8988T (cell line): ENCODE data around the gene ERC2.
"Not testable (repeated sequence)": the region's sequence is repeated elsewhere in the genome, so short reads cannot be mapped to it uniquely, and the experiment has no call there.

ENCODE experiments used
- DNase-seq: peaks from one replicate; pipeline ENCODE4 v3.0.0; 2011

The ERC2 gene

DNA sequence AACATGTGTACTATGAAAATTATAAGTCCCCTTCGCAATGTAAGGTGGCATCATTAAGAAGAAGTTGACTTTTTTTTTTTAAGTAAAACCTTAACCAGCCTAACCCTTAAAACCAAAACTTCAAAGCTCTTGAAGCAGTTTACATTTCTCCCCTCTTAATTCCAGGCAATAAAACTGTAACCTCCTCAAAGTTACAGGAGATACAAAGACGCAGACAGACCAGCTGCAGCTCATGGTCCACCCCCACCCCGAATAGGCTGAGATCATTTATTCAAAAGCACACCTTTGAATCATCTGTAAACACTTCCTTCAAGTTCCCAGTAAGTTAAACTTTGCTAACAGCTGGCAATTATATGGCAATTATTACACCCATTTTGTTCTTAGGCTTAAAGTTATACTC is 414.5 kb downstream of the ERC2 start:
- DNase-seq: no peak

DNA sequence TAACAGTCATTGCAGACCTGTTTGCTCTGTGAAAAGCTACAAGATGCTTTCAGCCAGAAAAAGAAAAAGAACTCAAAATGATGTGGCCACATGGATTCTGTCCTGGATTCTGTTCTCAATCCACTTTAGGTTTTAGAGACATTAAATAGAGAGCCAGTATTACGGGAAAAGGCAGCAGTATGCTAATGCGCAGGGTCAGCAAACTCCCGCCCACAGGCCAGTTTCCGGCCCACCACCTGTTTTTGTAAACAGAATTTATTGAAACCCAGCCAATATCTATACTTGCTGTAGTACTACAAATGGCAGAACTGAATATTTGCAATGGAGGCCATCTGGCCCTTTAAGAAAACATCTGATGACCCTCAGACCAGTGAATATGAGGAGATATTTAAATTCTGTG is 416.1 kb downstream of the ERC2 start:
- no peak for DNase-seq

GRCh38 chr3:56051052-56051451 is 417.2 kb downstream of the ERC2 start:
- no peak for DNase-seq

DNA sequence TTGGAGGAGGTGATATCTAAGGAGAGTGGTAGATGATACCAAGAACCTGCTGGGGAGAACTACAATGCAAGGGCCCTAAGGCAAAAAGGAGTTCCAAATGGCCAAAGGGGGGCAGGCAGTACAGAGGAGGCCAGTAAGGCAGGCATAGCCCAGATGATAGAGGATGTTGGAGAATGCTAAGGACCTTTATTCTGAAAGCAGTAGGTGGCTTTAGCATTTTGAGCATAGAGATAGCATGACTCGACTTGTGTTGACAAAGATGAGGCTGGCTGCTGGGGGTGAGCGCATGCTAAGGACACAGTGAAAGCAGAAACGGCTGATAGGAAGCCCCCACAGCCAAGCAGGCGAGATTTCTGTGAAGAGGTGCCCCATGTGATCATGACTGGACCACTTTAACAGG is 419.3 kb downstream of the ERC2 start:
- DNase-seq: no peak

DNA sequence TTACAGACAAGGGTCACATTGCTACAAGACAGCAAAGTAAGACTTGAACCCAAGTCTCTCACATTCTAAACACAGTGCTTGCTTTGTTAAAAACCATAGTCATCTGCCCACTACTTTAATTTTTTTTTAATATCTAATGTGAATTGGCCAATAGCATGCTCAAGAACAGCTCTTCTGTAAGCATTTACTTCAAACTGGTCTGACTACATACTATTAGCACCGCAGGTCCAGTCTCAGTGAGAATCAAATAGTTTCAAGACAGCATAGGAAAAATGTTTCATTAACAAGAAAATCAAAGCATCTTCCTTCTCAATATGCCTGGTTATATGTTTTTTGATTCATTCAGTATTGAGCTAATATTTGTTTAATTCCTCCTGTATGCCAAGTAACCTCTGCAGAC is 419.9 kb downstream of the ERC2 start:
- DNase-seq: no peak

- DNase-seq: no peak
Measured at GRCh38 chr3:56042326-56042951, 425.8 kb downstream of the ERC2 start.

- DNase-seq: no peak
Measured at GRCh38 chr3:56025326-56025725, 442.9 kb downstream of the ERC2 start.

DNA sequence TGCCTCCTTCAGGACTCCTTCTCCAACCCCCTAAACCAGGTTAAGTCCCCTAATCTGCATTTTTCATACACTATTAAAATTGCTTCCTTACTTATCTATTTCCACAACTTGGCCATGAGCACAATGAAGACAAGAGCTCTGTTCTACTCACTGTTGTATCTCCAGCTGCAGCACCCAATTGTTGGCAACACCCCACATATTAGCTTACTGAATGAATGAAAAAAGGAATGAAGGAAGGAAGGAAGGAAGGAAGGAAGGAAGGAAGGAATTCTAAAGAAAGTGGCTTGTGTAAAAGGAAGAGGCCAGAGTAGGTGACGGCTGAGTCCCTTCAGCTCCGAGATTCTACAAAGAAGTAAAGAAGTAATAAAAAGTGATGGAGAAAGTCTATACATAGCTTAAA is 444.7 kb downstream of the ERC2 start:
- no peak for DNase-seq

GRCh38 chr3:56022619-56023018 is 445.6 kb downstream of the ERC2 start:
- no peak for DNase-seq

GRCh38 chr3:56019490-56020146 is 448.6 kb downstream of the ERC2 start:
- DNase-seq: no peak

DNA sequence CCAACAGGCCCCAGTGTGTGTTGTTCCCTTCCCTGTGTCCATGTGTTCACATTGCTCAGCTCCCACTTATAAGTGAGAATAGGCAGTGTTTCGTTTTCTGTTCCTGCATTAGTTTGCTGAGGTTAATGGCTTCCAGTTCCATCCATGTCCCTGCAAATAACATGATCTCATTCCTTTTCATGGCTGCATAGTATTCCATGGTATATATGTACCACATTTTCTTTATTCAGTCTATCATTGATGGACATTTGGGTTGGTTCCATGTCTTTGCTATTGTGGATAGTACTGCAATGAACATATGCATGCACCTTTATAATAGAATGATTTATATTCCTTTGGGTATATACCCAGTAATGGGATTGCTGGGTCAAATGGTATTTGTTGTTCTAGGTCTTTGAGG is 452.9 kb downstream of the ERC2 start:
- DNase-seq: not testable (repeated sequence)

- no peak for DNase-seq
Measured at GRCh38 chr3:56012721-56013120, 455.5 kb downstream of the ERC2 start.

DNA sequence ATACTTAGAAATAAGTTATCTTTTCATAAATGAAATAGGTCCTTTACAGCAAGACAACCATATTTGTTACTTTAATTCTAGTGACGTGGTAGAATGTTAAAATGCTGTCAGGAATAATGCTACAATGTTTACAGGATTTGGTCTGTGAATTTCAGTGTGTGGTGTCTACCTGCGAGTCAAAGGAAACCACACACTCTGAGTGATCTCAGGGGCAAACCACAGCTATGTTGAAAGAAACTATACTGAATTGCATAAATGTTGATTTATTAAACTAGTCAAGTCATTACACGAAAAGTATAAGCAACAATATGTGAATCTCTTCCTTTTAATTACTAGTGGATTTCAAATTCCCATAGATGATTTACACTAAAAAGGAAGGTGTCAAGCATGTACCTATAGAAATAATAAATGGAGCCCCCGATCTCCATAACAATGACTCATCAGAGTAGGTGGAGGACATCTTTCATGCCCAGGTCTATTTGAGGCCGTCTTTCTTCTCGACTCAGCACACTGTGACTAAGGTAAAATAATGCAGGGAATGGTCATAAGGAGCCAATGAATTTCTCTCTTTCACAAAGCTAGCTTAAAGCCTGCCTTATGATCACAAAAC is 463.0 kb downstream of the ERC2 start:
- no peak for DNase-seq

GRCh38 chr3:56003129-56003528 is 465.1 kb downstream of the ERC2 start:
- no peak for DNase-seq

- DNase-seq: no peak
Measured at GRCh38 chr3:56001991-56002390, 466.3 kb downstream of the ERC2 start.

- DNase-seq: no peak
Measured at GRCh38 chr3:56001537-56001936, 466.7 kb downstream of the ERC2 start.

DNA sequence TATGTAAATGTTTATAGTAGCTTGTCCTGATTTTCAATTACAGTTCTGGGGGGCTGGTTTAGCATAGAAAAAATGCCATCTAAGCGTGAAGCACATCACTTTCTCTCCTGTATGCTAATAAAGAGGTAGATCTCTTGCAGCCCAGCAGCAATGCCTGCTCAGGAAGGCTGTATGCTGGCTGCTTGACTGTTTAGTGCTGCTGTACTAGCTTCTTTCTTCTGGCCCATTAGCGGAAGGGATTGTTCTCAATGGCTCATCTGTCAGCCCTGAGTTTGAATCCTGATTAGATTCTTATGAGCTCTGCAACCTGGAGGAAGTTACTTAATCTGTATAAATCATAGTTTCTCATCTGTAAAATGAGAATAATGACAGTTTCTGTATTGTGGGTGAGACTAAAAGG is 478.9 kb downstream of the ERC2 start:
- no peak for DNase-seq

DNA sequence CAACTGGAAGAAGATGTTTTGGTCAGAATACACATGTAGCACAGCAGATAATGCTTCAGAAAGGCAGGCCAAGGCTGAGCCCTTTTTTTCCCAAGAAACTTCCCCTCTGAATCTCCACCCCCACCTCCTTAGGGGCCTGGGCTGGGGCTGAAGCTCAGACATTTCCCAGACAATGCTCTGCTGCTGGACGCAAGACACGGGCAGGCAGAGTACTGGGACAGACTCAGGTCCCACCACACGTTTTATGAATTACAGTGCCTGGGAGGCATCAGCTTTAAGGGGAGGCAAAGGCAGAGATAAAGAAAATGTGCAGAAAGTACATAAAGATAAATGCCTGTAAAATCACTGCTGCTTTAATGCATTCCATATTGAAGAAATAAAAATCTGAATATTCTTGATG is 479.4 kb downstream of the ERC2 start:
- DNase-seq: no peak

DNA sequence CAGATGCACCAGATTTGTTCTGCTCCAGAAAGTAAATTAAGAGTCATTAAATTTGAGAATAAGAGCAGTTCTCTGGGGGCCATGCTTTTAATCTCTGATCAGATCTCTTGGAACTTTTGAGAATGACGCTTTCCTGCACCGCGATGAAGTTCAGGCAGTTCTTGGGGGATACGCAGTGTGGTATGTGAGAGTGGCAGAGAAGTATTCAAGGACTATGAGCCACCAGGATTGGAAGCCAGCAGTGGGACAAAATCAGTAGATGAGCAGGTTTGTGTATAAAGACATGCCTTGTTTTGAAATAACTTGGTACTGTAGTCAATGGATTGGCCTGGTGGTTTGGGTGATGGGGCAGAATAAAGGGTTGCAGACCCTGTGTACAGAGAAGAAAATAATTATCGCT is 483.6 kb downstream of the ERC2 start:
- DNase-seq: no peak

GRCh38 chr3:55978953-55979352 is 489.3 kb downstream of the ERC2 start:
- no peak for DNase-seq

- DNase-seq: no peak
Measured at GRCh38 chr3:55974421-55975165, 493.7 kb downstream of the ERC2 start.

DNA sequence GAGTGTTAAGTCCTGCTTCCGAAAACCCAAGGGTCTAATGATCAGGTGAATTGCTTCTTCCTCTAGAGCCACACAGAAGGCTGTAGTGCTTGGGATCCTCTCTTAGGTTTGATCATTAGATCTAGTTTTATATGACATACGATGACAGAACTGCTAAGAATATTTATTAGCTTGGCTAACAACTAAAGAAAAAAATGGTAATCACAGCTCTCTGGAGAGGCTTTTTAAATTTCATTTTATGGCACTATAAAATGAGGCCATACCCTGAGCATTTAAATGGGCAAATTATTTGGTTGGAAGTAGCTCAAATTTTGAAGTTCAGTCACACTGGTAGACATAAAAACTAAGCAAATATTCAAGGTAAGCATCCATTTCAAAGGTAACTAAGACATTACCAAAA is 498.6 kb downstream of the ERC2 start:
- no peak for DNase-seq

DNA sequence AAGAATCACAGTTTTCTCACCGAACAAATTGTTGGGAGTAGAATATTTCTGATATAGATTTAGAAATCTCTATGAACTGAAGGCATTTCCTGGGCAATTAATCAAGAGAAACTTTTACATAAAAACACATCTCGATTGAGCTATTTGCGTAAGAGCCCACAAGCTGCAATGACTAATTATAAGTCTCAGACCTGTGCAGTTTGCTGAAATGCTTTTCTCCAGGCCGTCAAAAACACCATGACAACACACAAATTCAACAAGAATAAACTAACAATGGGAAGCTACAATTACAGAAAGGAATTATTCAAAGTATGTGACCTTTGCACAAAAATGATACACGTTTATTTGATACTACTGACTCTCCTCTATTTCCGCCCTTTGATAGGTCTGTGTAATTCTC is 499.9 kb downstream of the ERC2 start:
- no peak for DNase-seq

DNA sequence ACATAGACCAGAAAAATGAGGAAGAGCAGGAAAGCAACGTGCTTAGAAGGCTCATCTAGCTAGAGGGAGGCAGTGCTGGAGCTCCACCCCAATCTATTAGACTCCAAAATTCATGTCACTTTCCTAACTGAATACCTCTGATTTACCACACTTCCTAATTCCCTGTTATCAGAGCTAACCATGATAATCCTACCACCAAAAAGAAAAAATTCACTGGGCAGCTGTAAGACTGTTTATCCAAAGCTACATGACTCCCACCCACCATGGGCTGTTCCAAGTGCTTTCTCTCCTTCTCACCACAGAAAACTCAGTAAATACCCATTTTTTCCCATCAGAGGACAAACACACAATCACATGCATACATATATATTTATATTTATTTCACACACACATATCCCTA is 501.7 kb downstream of the ERC2 start:
- no peak for DNase-seq
